ENCODE data around the gene GADD45B.

The GADD45B gene

DNA sequence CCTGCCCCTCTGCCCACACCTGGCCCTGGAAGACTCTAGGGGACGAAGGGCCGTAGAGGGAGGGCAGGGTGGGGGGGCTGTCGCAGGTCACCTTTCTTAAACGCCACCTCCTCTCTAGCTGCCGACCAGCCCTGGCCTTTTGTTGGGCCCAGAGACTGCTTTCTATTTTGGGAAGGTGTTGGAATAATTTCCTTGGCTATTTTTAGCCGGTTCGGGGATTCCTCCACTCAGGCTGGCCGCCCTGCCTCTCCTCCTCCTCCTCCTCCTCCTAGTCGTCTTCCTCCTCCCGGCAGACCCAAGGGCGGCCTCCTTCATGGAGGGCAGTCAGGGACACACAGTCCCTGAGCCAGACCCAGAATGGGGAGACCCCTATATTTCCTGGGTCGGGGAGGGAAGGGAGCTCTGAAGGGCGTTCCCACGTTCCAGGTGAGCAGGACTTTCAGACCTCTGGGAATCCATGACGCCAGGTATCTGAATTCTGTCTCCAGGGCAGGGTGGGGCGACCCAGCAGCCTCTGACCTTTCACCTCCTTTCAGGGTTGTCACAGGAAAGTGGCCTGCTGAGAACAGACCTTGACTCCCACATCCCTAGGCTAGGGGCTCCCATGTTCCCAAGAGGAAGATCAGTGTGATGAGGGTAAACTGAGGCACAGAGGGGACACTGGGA, 19.9 kb downstream of the GADD45B start:
- no peak overlapping the region for H2AFZ ChIP-seq (ENCODE audit: low read depth, low read length, severe bottlenecking)
- H3K9me2 ChIP-seq (replicated peaks; ENCODE audit: insufficient read depth, low read length) = no peaks in the 10 kb centered on the region
- TF ChIP-seq EZH2phosphoT487 (conservative IDR thresholded peaks at IDR 0.05; ENCODE audit: low read length) = no peak
- TF ChIP-seq, protein P1, sequence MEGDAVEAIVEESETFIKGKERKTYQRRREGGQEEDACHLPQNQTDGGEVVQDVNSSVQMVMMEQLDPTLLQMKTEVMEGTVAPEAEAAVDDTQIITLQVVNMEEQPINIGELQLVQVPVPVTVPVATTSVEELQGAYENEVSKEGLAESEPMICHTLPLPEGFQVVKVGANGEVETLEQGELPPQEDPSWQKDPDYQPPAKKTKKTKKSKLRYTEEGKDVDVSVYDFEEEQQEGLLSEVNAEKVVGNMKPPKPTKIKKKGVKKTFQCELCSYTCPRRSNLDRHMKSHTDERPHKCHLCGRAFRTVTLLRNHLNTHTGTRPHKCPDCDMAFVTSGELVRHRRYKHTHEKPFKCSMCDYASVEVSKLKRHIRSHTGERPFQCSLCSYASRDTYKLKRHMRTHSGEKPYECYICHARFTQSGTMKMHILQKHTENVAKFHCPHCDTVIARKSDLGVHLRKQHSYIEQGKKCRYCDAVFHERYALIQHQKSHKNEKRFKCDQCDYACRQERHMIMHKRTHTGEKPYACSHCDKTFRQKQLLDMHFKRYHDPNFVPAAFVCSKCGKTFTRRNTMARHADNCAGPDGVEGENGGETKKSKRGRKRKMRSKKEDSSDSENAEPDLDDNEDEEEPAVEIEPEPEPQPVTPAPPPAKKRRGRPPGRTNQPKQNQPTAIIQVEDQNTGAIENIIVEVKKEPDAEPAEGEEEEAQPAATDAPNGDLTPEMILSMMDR (IDR thresholded peaks at IDR 0.05; ENCODE audit: insufficient read depth, low read length, poor library complexity, severe bottlenecking) = no peak
- H3K27ac ChIP-seq (ENCODE audit: low read depth, low read length) = no peak overlapping the region
- H3K9me3 ChIP-seq (ENCODE audit: insufficient read depth, low read length) = no peaks in the 10 kb centered on the region
- no peaks in the 10 kb centered on the region for H3K27me3 ChIP-seq (ENCODE audit: low read length)
- H4K20me1 ChIP-seq (ENCODE audit: low read depth, low read length) = no peaks in the 10 kb centered on the region
- H3K79me2 ChIP-seq (ENCODE audit: insufficient read depth, low read length) = no peaks in the 10 kb centered on the region
- no peak overlapping the region for H3K9ac ChIP-seq (ENCODE audit: low read length)
- no peak overlapping the region for H3K4me2 ChIP-seq (ENCODE audit: low read depth, low read length, poor library complexity, severe bottlenecking)
- no peak overlapping the region for H3K4me3 ChIP-seq (ENCODE audit: insufficient read depth, low read length, poor library complexity, severe bottlenecking)
- H3K36me3 ChIP-seq (ENCODE audit: low read length) = no peaks in the 10 kb centered on the region
- peaks cover 18% of the 10 kb centered on the region for H3F3A ChIP-seq (ENCODE audit: insufficient read depth)

DNA sequence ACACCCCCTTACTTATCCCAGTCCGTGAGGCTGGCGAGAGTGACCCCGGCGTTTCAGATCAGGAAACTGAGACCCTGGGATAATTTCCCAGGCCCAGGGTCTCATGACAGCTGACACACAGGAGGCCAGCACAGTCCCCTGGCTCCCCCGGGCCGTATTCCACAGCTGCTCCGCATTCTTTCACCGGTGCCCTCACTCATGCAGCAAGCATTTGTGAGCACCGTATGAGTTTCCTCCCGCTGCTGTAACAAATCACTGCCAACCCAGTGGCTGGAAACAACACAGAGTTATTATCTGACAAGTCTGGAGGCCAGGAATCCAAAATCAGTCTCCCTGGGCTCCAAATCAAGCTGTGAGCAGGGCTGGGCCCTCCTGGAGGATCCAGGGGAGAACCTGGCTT, 21.3 kb downstream of the GADD45B start:
- TF ChIP-seq EZH2phosphoT487 (conservative IDR thresholded peaks at IDR 0.05; ENCODE audit: low read length) = no peak
- TF ChIP-seq, protein P1 (IDR thresholded peaks at IDR 0.05; ENCODE audit: insufficient read depth, low read length, poor library complexity, severe bottlenecking) = no peak
- no peak overlapping the region for H2AFZ ChIP-seq (ENCODE audit: low read depth, low read length, severe bottlenecking)
- no peak overlapping the region for H3K9ac ChIP-seq (ENCODE audit: low read length)
- no peaks in the 10 kb centered on the region for H3K27me3 ChIP-seq (ENCODE audit: low read length)
- H3K4me2 ChIP-seq (ENCODE audit: low read depth, low read length, poor library complexity, severe bottlenecking) = no peak overlapping the region
- H4K20me1 ChIP-seq (ENCODE audit: low read depth, low read length) = no peaks in the 10 kb centered on the region
- H3K79me2 ChIP-seq (ENCODE audit: insufficient read depth, low read length) = no peaks in the 10 kb centered on the region
- no peak overlapping the region for H3K4me3 ChIP-seq (ENCODE audit: insufficient read depth, low read length, poor library complexity, severe bottlenecking)
- no peaks in the 10 kb centered on the region for H3K9me2 ChIP-seq (replicated peaks; ENCODE audit: insufficient read depth, low read length)
- H3K27ac ChIP-seq (ENCODE audit: low read depth, low read length) = no peak overlapping the region
- H3F3A ChIP-seq (ENCODE audit: insufficient read depth) = peaks cover 11% of the 10 kb centered on the region
- no peaks in the 10 kb centered on the region for H3K36me3 ChIP-seq (ENCODE audit: low read length)
- H3K9me3 ChIP-seq (ENCODE audit: insufficient read depth, low read length) = no peaks in the 10 kb centered on the region

DNA sequence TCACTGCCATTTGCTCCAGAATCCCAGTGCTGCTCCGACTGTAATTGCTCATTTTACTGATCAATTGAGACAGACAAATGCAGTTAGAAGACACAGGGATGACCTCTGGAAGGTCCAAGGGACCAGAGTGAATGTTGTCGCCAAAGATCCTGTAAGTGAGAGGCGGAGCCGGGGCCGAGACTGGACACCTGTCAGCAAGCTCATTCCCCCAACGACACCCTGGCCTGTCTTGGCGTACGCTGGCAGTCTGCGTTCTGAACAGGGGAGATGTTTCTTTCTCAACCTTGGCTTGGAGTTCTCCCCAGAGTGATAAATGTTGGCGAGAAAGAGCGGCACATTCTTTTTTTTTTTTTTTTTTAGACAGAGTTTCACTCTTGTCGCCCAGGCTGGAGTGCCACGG, 24.2 kb downstream of the GADD45B start:
- H3K79me2 ChIP-seq (ENCODE audit: insufficient read depth, low read length) = no peaks in the 10 kb centered on the region
- H3K36me3 ChIP-seq (ENCODE audit: low read length) = no peaks in the 10 kb centered on the region
- no peaks in the 10 kb centered on the region for H3F3A ChIP-seq (ENCODE audit: insufficient read depth)
- no peaks in the 10 kb centered on the region for H4K20me1 ChIP-seq (ENCODE audit: low read depth, low read length)
- no peak overlapping the region for H3K9ac ChIP-seq (ENCODE audit: low read length)
- H3K9me3 ChIP-seq (ENCODE audit: insufficient read depth, low read length) = no peaks in the 10 kb centered on the region
- H3K4me3 ChIP-seq (ENCODE audit: insufficient read depth, low read length, poor library complexity, severe bottlenecking) = no peak overlapping the region
- H2AFZ ChIP-seq (ENCODE audit: low read depth, low read length, severe bottlenecking) = no peak overlapping the region
- H3K27ac ChIP-seq (ENCODE audit: low read depth, low read length) = no peak overlapping the region
- H3K9me2 ChIP-seq (replicated peaks; ENCODE audit: insufficient read depth, low read length) = no peaks in the 10 kb centered on the region
- H3K4me2 ChIP-seq (ENCODE audit: low read depth, low read length, poor library complexity, severe bottlenecking) = no peak overlapping the region
- no peaks in the 10 kb centered on the region for H3K27me3 ChIP-seq (ENCODE audit: low read length)
- TF ChIP-seq, protein P1 (IDR thresholded peaks at IDR 0.05; ENCODE audit: insufficient read depth, low read length, poor library complexity, severe bottlenecking) = no peak
- TF ChIP-seq EZH2phosphoT487 (conservative IDR thresholded peaks at IDR 0.05; ENCODE audit: low read length) = no peak
